IPS-18c (cell line): ENCODE data around the gene MGAT3.

Experiments
- H3K4me3 ChIP-seq: 2 replicates; pipeline ENCODE4 v1.7.0; 2013; ENCODE audit warnings: low read depth, mild to moderate bottlenecking, low read length, moderate library complexity; ENCODE audit not compliant: insufficient read depth
- H3K9me3 ChIP-seq: one replicate; pipeline ENCODE4 v1.6.1; 2013; ENCODE audit warnings: mild to moderate bottlenecking, low read length, moderate library complexity; ENCODE audit not compliant: control insufficient read depth, insufficient read depth

Gene MGAT3

GRCh38 chr22:39525658-39525975 lies 68.8 kb downstream of the MGAT3 start:
- H3K9me3 ChIP-seq = peaks cover 2% of the 10 kb centered on the region

DNA sequence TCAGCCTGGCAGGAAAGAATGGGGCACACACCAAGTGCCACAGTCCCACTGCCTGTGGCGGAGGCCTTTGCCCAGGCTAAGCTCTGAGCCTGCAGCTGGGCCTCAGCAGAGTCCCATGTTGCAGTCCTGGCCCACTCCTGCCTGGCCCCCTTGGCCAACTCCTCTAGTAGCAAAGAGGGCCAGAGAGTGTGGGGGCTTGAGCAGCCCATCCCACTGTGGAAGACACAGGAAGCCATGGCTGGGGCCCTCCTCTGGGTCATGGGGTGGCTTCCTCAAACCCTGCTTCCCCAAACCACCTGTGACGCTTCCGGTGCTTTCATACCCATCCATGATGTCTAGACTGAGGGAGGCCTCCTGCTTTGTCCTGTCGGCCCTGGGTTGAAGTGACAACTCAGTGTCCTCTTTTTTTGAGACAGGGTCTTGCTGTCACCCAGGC lies 69.9 kb downstream of the MGAT3 start:
- Histone ChIP-seq H3K4me3 (no peak overlapping the region), H3K9me3 (no peaks in the 10 kb centered on the region)

More at GRCh38 chr22:39525658-39525975, 68.8 kb downstream of the MGAT3 start:
- no peak overlapping the region for H3K4me3 ChIP-seq

- Histone ChIP-seq H3K9me3 (no peaks in the 10 kb centered on the region), H3K4me3 (no peak overlapping the region)
These were observed 70.7 kb downstream of the MGAT3 start for GRCh38 chr22:39527481-39527961.

GRCh38 chr22:39528080-39528661 lies 71.4 kb downstream of the MGAT3 start:
- Histone ChIP-seq H3K4me3 (no peak overlapping the region), H3K9me3 (no peaks in the 10 kb centered on the region)

- no peak overlapping the region; the same call in 1 of the 2 replicates for H3K4me3 ChIP-seq
These were observed 72.1 kb downstream of the MGAT3 start for GRCh38 chr22:39528681-39529486.

GRCh38 chr22:39529487-39529851 lies 72.7 kb downstream of the MGAT3 start:
- no peak overlapping the region for H3K4me3 ChIP-seq
- H3K9me3 ChIP-seq = no peaks in the 10 kb centered on the region

More at GRCh38 chr22:39528681-39529486, 72.1 kb downstream of the MGAT3 start:
- no peaks in the 10 kb centered on the region for H3K9me3 ChIP-seq

DNA sequence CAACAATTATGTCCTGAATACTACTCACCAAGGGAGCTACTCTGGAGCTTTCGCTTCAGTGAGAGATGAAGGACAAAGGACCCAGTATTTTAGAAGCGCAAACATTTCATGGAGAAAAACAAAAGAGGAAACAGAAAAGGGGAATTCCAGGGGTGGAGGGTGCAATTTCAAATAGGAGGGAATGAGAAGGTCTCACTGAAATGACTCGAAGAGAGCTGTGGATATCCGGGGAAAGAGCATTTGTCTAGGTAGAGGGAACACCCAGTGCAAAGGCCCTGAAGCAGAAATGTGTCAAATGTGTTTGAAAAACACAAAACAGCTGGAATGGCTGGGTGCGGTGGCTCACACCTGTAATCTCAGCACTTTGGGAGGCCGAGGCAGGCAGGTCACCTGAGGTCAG lies 73.3 kb downstream of the MGAT3 start:
- no peak overlapping the region for H3K4me3 ChIP-seq
- no peaks in the 10 kb centered on the region for H3K9me3 ChIP-seq

DNA sequence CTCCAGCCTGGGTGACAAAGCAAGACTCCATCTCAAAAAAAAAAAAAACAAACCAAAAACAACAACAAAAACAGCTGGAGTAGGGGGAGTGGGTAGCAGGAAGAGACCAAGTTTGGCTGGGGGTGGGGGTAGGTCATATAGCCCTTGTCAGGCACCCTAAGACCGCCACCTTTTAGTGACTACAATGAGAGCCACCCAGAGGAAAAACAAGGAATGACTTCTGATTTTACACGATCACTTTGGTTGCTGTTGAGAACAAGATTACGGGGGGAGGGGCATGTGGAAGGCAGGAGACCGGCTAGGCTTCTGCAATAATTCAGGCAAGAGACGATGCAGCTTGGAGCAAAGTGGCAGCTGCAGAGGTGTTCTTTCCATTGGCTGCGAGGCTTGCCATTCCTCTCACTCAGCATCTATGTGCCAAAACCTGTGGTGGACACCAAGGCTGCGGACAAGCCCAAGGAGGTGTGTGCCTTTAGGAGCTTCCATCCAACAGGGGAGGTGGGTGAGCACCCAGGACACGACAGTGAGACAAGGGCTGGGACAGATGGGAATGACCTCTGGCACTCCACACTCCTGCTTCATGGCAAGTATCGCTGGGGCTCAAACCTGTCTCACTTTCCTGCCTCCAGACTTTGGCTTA lies 74.0 kb downstream of the MGAT3 start:
- no peaks in the 10 kb centered on the region for H3K9me3 ChIP-seq
- H3K4me3 ChIP-seq = peak overlapping the region; percentile 98; the same call in 1 of the 2 replicates

DNA sequence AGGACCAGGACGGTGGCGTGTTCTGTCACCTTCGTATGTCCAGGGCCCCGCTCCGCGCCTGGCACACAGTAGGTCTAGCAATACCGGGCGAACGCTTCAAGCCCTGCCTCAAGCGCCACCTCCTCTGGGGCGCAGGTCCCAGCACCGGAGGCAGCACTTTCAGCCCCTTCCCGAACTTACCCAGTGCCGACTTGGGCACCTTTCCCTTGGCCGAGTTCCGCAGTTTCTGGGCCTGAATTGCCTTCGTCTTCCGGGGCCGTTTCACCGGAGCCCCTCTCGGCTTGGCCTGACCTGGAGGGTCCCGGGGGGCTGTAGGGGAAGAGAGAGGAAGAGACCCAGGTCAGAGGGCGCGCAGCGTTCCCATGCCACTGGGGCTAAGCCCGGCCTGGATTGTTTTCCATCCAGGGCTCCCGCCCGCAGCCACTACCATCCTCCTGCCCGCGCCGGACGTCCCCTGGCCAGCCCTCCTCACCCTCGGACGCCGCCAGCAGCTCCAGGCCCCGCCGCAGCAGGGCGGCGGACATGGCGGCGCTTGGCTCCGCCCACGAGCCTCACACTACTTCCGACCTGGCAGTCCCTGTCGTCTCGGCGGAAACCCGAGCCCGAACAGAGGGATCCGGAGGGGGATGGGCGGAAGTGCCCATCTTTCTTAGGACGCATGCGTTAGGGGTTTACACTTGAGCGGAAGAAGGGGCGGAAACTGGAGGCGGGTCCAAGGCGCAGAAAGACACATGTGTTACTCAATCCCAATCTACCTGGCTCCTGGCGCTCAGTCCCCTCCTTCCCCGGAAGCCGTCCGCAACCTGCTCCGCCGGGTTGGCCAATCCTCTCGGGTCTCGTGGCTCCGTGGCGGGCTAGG lies 75.6 kb downstream of the MGAT3 start, which contains the start of gene RPS19BP1:
Gene RPS19BP1, minus strand, starts transcription at position 534 of the 859 bp plus-strand sequence. Its CDS starts 10 bp downstream, at position 524.
- H3K4me3 ChIP-seq = peak within 1 kb of the TSS; percentile 98

DNA sequence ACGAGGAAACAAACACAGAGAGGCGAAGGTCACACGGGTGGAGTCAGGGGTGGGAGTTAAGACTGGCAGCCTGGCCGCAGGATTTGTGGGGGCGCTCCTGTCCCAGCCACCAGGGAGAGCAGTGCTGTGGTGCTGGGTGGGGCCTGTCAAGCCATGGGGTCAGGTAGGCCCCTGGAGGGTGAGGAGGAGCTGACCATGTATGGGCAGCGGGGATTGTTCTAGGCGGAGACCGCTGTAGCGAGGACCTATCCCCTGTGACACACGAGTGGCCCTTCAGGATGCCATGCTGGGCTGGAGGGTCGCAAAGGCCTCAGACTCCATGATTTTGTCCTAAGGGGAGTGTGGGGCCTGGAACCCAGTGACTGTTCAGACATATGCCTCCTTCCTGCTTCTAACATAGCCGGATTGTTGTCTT lies 77.3 kb downstream of the MGAT3 start:
- H3K4me3 ChIP-seq = no peak overlapping the region
- H3K9me3 ChIP-seq = no peaks in the 10 kb centered on the region

More for the DNA sequence above, 75.6 kb downstream of the MGAT3 start, which contains the start of gene RPS19BP1:
- H3K9me3 ChIP-seq = no peaks in the 10 kb centered on the region

GRCh38 chr22:39534591-39535356 lies 78.0 kb downstream of the MGAT3 start:
- Histone ChIP-seq H3K4me3 (peak overlapping the region; percentile 16; the same call in 1 of the 2 replicates), H3K9me3 (no peaks in the 10 kb centered on the region)

- Histone ChIP-seq H3K4me3 (no peak overlapping the region), H3K9me3 (no peaks in the 10 kb centered on the region)
These were observed 78.5 kb downstream of the MGAT3 start for GRCh38 chr22:39535357-39535725.

DNA sequence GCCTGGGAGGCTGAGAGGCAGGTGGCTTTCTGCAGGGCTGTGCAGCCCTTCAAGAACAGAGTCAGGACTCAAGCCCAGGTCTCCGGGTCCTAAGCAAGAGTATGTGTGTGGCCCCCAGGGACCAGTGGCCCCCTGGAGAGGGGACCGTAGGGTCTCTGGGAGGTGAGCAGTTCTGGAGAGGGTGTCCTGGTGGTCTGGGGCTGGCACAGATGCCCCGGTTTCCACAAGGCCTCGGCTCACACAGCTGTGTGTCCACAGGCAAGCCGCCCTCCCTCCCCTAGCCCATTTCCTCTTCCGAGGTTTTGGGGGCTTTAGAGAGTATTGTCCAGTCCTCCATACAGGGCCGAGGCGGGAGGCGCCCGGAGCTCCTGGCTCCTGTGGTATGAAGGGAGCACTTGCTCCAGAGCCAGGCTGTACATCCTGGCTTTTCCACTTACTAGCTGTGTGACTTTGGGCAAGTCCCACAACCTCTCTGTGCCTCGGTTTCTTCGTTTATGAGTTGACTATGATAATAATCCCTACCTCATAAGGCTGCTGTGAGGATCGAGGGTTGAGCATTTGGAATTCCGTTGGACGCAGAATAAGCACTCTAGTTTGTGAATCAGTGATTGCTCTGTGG lies 79.1 kb downstream of the MGAT3 start:
- Histone ChIP-seq H3K9me3 (no peaks in the 10 kb centered on the region), H3K4me3 (no peak overlapping the region)

GRCh38 chr22:39536711-39537110 lies 79.9 kb downstream of the MGAT3 start:
- H3K4me3 ChIP-seq = no peak overlapping the region
- H3K9me3 ChIP-seq = no peaks in the 10 kb centered on the region

DNA sequence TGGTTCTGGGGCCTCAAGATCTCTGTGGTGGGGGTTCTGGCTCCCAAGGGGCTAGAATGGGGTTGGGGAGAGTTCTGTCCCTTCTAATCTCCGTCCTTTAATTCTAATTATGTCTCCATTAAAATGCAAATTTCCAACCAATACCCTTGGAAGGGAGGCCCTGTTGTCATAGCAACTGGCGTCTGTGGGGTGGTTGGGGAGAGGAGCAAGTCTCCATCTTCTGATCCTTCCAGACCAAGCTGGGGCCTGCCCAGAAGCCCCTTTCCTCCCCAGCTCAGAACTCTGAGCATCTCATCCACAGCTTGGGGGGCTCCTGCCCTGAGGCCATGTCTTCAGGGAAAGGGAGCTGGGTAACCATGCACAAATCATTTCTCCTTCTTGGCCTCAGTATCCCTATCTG lies 81.2 kb downstream of the MGAT3 start:
- Histone ChIP-seq H3K4me3 (no peak overlapping the region), H3K9me3 (no peaks in the 10 kb centered on the region)
